Coronary artery (tissue), 2 donors: Measurements from ENCODE around the gene CARHSP1.
"Not testable (repeated sequence)": the region's sequence is repeated elsewhere in the genome, so short reads cannot be mapped to it uniquely, and the experiment has no call there.

Experiments used
- DNase-seq: peaks from one replicate; pipeline ENCODE4 v3.0.0-alpha.2; 2017; ENCODE audit warnings: low spot score
- H3K27ac ChIP-seq, 2 donors: fragments of 200-600 bp; sonication (generic); one replicate each; pipeline ENCODE4 v1.5.1; 2016 to 2019
- H3K4me3 ChIP-seq: fragments of 200-600 bp; sonication (generic); 2 replicates; pipeline ENCODE4 v1.5.1; 2016; ENCODE audit warnings: mild to moderate bottlenecking, moderate library complexity
- CTCF ChIP-seq: fragments of 200-600 bp; sonication (generic); IDR thresholded peaks from one replicate; pipeline ENCODE4 v1.5.1; 2019; ENCODE audit warnings: antibody characterized with exemption

Gene CARHSP1

GRCh38 chr16:8807189-8807588 lies 61.6 kb downstream of the CARHSP1 start:
- no peak for DNase-seq
- H3K27ac ChIP-seq = no peak overlapping the region
- H3K4me3 ChIP-seq = no peak overlapping the region
- no peak for TF ChIP-seq CTCF

- H3K27ac ChIP-seq = no peak overlapping the region
- H3K4me3 ChIP-seq = no peak overlapping the region
- no peak for DNase-seq
- TF ChIP-seq CTCF = no peak
These were observed 62.4 kb downstream of the CARHSP1 start for GRCh38 chr16:8806272-8806983.

GRCh38 chr16:8804313-8804712 lies 64.5 kb downstream of the CARHSP1 start:
- Histone ChIP-seq H3K4me3 (no peak overlapping the region), H3K27ac (no peak overlapping the region)
- no peak for DNase-seq
- TF ChIP-seq CTCF = no peak

- not testable (repeated sequence) for DNase-seq, H3K27ac ChIP-seq, H3K4me3 ChIP-seq
These were observed 65.1 kb downstream of the CARHSP1 start for GRCh38 chr16:8803733-8804132.
